GM21367 (cell line): ENCODE measurements around the gene ARHGDIA.

Experiments
- ATAC-seq: cut with Tn5 transposase; IDR thresholded peaks from one replicate; pipeline ENCODE4 v1.9.1; 2021; ENCODE audit not compliant: unreplicated experiment

The ARHGDIA gene

DNA sequence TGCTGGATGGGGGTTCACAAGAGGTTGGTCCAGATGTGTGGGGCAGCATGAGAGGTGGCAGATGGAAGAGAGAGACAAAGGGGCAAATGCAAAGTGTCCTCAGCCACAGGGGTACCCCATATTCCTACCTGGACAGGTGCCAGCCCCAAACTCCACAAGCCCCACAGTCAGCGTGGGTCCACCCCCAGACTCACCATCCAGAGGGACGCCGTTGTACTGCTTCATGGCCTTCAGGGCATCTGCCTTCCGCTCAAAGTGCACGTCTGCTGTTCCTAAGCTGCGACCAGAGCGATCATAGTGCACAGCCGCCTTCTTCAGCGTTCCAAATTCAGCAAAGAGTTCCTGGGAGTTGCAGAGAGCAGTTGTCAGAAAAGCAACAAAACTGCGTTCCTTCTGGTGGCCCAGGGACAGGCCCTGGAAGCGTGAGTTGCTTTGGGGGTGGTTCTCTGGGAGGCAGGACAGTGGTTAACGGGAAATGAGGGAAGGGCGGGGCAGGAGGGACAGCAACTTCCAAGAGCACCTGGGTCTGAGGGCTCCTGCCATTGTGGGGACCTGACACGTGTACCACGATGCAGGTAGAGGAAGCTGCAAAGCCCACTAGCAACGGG is 18.0 kb upstream of the ARHGDIA start:
- ATAC-seq: no peak

DNA sequence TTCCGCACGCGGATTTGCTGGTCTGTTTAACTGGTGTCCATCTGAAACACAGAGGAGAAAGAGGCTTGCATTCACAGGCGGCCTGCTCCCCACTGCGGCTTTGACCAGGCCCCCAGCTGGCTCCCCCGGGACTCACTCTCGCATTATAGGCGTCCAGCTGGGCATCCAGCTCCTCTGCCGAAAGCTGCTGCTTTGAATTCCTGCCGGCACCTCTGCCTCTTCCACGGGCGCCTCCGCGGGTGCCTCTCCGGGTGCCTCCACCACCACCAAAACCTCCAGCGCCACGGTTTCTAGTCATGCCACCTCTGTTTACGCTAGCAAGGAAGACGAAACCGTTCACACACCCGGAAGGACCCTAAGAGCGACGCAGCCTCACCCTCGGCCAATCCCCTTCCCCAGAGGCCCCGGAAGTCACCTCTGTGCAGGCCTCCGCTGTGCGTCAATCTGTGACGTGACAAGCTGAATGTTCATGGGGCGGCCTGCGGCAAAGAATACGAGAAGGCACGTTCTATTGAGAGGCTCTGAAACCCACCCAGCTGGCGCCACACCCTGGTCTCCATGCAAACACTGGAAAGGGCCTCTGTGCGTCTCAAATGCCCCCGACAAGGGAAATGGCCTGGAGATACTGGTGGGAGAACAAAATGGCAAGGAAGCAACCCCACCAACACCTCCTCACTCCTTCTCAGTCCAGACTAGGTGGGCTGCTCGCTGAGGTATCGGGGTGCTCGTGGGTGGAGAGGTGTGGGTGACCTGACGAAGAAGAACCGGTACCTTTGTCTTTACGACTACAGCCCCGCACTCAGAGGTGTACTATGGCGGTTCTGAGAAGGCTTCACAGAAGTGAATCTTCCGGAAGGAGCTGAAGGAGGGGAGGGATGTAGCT is 17.2 kb upstream of the ARHGDIA start:
- ATAC-seq: no peak

DNA sequence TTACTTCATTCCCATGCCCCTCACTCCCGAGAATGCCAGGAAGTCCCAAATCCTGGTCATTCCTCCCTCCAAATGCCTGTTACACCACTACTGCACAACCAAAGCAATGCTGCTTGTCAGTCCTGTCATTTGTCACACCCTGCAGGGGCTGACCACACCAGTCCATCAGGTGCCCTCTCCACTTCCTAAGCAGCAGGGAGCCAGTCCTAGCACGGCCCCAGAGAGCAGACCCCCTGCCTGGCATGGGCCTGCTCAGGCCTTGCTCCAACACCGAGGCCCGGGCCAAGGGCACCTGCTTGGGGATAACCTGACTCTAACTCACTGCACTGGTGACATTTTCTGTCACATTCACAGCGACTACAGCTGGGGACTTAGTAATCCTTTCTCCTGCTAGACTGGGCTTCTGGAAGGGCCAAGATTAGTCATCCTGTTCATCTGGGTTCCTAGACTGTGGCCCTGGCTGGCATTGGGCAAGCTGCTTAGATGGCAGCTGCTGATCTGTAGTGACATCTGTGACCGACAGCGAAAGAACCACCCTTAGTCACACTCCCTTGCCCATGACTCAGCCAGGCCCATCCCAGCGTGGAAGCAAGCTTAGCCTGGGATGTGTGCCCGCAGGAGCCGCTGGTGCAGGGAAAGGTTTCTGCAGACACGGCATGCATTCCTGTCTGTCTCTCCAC is 14.9 kb upstream of the ARHGDIA start:
- no peak for ATAC-seq

DNA sequence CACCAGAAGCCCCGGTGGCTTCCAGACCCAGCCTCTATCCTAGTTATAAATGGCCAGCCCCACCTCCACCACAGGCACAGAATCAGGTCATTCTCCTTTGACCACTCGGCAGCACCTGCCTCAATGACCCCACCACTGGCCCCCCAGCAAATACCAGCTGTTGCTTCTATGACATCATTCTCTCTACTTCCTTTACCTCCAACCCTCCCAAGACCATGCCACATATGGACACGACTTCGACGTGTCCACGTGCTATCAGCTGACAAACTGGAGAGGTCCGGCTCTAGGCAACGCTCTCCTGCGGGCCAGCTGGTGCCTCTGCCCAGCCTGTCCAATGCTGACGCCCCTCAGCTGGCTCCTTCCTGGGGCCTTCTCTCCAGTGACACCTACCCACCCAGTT is 14.3 kb upstream of the ARHGDIA start:
- no peak for ATAC-seq

DNA sequence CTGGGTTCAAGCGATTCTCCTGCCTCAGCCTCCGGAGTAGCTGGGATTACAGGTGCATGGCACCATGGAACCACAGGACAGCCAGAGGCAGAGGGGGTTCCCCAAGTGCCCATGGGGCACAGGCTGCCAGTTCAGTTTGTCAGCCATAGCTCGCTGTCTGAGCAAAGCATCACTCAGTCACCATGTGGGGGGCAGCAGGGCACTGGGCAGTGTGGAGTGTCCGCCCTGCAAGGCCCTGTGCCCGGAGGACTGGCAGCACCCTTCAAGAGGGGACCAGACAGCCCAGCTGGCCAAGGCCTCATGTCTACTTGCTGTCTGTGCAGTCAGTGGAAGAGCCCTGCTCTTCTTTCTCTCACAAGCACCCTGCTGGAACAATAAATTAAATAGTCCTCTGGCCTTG is 13.8 kb upstream of the ARHGDIA start:
- ATAC-seq: no peak

GRCh38 chr17:81884520-81884919 is 13.4 kb upstream of the ARHGDIA start:
- ATAC-seq: no peak

- ATAC-seq: no peak
Measured at GRCh38 chr17:81879121-81879520, 8.0 kb upstream of the ARHGDIA start.

GRCh38 chr17:81878294-81878693 is 7.2 kb upstream of the ARHGDIA start:
- no peak for ATAC-seq

DNA sequence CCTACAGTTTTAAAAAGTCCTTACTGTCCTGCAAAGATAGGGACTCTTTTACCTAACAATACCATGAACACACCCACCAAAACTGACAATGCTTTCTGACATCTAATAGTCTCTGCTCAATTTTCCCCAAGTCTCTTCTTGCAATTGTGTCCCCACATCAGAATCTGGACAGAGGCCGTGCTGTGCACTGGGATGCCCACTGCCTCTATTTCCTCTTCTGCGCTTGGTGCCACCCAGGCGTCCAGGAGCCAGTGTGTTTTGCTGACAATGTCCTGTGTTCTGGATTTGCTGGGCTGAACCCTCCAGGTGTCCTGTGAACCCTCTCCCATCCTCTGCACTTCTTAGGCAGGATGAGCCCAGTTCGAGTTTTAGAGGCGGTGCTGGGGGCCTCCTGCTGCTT is 6.4 kb upstream of the ARHGDIA start:
- ATAC-seq: no peak

DNA sequence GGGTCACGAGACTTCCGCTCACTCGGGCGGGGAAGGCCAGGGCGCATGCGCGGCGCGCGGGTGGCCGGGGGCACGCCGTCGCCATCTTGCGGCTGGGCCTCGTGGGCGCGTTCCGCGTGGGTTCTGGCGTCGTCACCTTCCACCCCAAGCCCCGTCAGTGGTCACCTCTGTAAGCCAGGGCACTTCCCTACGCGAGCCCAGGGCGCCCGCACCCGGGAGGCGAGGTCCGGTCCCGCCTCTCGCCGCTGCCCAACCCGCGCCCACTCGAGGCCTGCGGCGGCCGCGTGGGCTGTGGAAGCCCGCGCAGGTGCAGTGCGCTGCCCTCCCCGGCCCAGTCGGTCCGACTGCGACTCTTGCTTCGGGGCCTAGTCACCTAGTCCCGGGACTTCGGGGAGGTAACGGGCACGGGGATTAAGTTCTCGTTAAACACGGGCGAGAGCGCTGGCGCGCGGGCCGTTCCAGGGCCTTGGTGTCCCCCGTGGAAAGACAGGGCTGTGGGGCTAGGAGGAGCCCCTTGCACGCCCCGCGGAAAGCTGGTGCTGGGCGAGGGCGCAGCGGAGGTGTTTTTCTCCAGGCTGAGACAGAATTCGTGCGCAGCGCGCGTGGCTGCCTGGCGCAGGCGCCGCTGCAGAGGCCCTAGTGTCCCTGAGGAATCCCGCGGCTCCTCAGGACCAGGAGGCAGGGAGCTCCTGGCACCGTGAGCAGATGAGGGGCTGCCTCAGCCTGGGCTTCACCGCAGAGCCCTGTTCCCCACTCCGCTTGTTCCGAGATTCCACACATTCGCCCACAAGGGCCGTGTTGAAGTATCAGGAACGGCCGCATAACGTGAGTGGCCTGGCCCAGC is 472 bp upstream of the ARHGDIA start:
- ATAC-seq: peak; percentile 34

GRCh38 chr17:81870131-81870980 is 781 bp downstream of the ARHGDIA start:
- ATAC-seq: no peak

GRCh38 chr17:81869221-81870130 is 1.7 kb downstream of the ARHGDIA start:
- ATAC-seq: no peak

- no peak for ATAC-seq
Measured at GRCh38 chr17:81868674-81869220, 2.4 kb downstream of the ARHGDIA start.

DNA sequence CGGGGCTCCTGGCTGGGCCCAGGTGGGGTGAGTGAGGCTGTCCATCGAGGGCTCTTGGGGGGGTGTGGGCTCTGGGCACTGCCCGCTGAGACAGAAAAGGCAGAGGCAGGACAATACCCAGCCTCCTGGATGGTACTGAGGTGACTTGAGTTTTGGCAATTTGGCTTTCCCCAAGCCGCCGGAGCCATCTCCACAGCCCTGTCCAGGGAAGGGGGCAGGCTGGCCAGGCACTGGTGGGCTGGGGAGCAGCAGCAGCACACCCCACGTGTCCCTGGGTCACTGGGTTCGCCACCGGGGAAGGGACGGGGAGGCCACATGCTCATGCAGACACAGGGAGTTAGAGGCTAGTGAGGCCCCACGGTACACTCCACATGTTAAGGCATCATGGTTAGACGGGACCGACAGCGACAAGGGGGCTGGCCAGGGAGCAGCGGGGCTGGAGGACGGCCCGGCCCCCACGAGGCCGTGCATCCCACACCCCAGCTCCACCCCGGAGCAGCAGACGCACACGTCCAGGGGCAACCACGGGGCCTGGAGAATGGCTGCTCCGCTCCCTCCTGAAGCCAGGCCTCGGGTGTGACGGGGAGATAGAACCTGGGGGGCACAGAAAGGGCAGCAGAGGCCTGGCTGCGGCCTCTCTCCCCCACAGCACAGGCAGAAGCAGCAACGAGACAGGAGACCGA is 3.0 kb downstream of the ARHGDIA start:
- ATAC-seq: no peak

DNA sequence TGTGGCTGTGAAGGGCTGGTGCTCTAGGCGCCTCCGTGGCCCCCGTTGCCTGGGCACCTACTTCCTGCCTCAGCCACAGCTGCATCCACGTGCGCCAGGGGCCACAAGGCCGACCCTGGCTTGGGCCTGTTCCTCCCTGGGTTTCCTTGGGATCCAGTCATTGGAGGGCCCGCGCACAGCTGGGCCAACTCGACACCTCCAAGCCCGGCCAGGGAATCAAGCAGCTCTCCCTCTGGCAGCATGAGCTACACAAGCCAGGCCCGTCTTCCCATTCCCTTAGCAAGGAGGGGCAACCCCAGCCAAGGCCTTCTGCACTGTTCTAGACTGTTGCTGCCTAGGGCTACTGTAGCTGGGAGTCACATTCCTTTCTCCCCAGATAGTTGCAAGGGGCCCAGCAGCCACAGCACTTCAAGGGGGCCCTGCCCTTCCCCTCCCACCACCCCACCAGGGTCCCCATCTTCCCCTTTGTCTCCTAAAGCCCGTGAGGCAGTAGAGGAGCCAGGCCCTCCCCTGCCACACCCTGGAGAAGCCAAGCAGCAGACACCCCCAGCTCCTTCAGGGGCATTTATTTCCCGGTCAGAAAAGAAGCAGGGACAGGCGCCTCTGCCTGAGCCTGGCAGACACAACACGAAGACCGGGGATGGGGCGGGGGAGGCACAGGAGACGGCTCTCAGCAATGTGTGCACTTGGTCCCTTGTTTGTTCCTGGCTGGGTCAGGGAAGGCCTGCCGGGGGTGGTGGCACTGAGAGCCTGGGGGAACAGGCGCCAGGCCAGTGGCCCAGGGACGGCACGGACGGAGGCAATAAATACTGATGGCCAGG is 3.8 kb downstream of the ARHGDIA start:
- ATAC-seq: no peak

- no peak for ATAC-seq
Measured at GRCh38 chr17:81866440-81867169, 4.5 kb downstream of the ARHGDIA start.
